Measurements from ENCODE around the gene STARD10. TPM values are rescaled to one million over a fixed set of nuclear protein-coding genes. Genes with fewer than 3 reads are reported as not detected.

The STARD10 gene
- total RNA-seq, 1 donor from 2014 or later: 114 TPM

DNA sequence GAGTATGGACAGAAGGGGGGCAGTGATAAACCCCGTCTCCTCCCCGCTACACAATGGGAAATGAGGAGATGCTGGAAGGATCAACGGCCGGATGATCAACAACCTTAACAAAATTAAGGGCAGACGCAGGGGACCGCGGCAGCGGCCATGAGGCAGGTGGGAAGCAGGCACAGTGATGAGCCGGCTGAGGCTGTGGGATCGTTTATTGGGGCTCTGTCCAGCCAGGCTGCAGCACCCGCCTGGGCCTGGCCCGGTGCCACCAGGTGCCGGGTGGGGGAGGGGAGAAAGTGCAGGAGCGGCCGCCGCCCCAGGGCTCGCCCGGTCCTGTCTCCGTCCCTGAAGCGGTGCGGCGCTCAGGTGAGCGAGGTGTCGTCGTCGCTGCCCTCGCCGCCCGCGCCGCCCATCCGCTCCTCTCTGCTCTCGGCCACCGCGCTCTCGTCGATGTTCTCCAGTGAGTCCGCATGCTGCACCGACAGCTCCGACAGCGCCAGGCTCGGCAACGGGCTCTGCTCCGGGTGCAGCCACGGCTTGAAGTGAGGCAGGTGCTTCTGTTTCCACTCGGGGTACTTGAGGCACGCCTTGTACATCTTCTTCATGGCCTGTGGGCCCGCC lies 39.2 kb downstream of the STARD10 start:
- no peak for ATAC-seq
- no peak for DNase-seq (ENCODE audit: missing footprints)
- intact Hi-C loops (cut with DNase I): no loop called here

DNA sequence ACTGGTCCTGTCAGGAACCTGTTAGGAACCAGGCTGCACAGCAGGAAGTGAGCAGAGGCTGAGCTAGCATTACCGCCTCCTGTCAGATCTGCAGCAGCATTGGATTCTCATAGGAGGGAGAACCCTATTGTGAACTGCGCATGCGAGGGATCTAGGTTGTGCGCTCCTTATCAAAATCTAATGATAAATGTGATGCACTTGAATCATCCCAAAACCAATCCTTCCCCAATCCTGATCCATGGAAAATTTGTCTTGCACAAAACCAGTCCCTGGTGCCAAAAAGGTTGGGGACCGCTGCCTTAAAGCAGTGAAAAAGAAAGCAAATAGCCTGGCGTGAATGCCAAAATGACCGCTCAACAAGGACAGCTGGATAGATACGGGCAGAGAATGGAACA lies 39.7 kb downstream of the STARD10 start:
- intact Hi-C loops (cut with DNase I): no loop called here
- DNase-seq (ENCODE audit: missing footprints) (no peak), ATAC-seq (no peak)

DNA sequence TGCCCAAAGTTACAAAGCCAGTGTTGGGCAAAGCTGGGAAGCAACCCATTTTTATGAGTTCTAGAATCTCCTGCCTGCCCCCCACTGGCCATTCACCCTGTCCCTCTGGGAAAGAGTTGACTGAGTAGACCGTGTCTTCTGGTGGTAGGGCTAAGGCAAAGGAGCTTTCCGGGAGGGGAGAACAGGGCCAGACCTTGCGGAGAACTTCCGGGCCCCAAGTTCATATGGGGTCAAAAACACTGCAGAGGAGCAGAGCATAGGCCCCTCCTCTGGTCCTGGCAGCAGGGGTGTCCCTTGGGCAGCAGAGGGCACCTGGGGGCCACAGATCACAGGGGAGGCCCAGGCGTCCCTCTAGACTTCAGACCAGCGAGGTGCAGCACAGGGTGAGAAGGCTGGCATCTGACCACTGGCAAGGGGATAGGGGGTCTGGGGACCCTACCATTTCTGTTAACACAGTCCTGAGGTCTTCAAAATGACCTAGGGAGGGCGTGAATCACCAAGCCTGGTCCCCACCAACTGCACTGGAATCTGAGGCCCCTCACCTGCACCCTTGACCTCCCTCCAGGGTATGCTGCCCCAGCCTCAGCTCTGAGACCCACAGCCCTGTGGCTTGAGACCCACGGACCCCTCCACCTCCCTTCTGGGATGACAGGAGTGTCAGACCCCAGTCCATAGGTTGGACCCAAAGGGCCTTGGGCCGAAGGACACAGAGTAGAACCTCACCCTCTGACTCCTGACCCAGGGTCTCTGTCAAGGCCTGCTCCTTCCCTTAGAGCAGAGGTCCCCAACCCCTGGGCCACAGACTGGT lies 40.3 kb downstream of the STARD10 start:
- DNase-seq (ENCODE audit: missing footprints) (peak; percentile 55), ATAC-seq (peak; percentile 29)
- intact Hi-C loops (cut with DNase I): no loop called here

DNA sequence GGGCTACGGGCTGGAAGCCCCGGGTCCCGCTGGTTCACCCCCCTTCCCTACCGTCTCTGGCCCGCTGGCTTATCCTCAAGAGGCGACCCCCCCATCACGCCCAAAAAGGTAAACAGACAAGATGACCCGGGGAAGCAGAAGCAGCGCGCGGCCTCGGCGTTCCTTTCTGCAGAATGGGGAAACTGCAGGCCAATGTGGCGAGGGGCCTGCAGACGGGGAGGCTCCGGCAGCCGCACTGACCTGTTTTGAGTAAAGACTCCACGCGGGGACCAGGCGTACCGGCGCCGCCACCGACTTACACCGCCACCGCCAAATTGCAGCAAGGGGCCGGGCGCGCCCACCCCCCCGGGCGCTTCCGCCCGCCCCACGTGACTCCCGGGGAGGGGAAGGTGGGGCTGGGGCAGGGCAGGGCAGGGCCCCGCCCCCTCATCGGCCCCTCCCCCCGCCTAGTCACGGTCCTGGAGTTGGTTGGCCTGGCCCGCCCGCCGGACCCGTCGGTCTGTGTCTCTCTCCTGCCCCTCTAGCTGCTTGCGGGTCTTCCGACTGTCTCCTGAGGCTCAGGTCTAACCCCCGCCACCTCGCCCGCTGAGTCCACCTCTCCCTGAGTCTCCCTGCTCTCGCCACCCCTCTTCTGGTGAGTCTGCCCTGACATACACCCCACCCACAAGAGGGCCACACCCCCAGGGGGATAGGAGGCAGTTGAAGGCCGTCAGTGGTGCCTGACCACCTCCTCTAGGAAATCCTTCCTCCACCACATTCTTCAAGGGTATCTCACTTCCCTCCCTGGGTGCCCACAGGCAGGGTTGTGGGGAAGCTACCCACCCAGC lies 41.5 kb downstream of the STARD10 start, which contains the start of gene ARAP1:
ARAP1 (minus strand) TSS at position 321 of the 827 bp plus-strand sequence. CDS start 25,280 bp downstream, outside the sequence.
- intact Hi-C loops (cut with DNase I): no loop called here
- DNase-seq (ENCODE audit: missing footprints) (peak; percentile 91), ATAC-seq (peak; percentile 92)

DNA sequence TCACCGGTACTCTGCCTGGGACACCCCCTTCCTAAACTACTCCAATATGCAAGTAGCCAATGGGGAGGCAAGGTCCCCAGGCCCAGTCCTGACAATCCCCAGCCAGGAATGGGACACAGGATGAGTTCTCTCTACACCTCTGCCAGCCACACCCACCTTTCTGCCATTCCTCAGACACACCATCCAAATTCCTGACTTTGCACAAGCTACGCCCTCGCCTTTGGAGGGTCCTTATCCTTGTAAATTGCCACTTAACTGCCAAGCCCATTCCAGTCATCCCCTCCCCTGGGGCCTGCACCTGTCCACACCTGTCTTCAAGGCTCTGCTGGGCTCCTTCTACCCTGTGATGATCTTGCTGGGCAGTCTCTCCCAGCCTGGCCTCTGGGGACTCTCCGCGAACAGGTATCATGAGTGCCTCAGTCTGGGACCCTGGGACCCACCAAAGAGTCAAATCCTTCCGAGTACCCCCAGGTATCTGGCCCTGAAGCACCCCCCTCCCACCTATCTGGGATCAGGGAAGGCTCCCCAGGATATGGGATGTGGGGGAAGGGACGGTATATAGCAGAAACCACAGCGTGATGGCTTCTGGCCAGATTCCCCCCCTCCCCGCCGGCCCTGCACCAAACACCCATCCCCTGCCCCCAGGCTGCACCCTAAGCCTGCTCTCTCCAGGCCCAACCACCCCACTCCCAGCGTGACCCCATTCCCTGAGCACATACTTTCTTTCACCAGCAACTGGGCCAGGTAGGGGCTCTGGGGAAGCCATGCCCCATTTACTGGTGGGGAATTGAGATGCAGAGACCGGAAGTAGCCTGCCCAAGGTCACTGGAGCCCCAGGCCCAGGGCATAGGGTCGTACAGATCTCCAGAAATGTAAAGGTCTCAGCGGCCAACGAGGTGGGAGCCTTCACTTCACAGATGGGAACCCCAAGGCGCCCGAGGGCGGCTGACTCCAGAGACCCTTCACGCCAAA lies 42.4 kb downstream of the STARD10 start:
- DNase-seq (ENCODE audit: missing footprints) (peak; percentile 58), ATAC-seq (no peak)
- intact Hi-C loops (cut with DNase I): no loop called here

DNA sequence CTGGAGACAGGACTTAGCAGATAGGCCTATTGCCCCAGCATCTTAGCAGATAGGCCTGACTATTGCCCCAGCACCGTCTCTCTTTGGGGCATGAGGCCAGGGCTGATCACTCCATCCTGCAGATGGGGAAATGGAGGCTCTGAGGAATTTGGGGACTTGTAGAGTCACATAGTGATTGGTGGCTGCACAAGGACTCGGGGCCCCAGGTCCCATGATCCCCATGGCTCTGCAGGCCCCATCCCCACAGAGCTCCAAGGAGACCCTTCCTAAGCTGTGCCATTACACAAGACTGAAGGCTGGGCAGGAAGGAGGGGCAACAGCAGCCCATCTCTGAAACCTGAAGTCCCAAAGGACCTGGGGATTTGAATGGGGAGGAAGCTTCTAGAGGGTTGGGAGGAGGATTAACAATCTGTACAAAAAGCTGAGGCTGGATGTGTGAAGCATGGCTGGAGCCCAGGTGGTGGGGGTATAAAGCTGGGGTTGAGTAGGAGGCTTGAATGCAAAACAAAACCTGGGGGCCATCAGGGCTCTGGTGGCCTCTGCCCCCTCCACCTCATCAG lies 43.2 kb downstream of the STARD10 start:
- DNase-seq (ENCODE audit: missing footprints) (peak; percentile 22), ATAC-seq (no peak)
- intact Hi-C loops (cut with DNase I): no loop called here

DNA sequence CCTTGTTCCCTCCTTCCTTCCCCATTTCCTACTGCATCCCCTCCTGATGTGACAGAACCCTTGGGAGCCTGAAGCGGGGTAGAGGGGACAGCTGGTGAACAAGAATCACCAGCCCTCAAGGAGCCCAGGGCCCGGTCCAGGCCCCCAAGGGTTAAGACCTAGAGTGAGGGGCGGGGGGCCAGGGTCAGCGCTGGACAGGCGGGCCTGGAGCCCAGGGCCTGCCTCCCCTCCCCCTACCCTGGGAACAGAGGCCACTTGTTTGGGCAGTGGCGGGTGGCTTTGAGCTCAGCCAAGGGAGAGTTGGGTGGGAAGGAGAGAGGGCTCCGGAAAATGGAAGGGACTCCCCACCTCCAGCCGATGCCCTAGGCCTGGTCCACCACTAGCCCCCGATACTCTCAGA lies 43.8 kb downstream of the STARD10 start:
- intact Hi-C loops (cut with DNase I): no loop called here
- DNase-seq (ENCODE audit: missing footprints) (peak; percentile 50), ATAC-seq (no peak)

DNA sequence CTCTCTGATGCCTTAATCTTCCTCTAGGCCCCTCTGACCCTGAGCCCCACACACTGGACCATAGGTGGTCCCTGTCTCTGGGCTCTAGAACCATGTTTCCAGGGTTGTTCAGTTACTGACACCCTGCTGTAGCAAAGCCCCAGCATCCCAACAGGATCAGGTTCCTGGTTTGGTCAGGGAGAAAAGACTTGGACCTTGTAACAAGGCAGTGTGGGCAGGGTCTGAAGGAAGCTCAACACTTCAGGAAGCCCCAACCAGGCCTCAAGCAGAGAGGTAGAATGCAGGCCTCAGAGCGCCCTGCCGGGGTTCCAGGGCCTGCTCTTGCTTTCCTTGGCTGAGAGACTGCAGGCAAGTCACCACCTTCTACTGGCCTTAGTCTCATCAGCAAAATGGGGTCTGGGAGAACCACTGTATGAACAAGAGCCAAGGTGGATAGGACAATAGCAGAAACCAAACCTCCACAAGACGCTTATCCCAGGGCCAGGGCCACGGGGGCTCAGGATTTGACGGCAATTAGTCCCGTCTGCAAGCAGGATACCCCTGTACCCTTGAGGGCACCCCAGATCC lies 46.5 kb downstream of the STARD10 start:
- peak; percentile 40 for DNase-seq (ENCODE audit: missing footprints)
- ATAC-seq: no peak
- intact Hi-C loops (cut with DNase I): no loop called here

DNA sequence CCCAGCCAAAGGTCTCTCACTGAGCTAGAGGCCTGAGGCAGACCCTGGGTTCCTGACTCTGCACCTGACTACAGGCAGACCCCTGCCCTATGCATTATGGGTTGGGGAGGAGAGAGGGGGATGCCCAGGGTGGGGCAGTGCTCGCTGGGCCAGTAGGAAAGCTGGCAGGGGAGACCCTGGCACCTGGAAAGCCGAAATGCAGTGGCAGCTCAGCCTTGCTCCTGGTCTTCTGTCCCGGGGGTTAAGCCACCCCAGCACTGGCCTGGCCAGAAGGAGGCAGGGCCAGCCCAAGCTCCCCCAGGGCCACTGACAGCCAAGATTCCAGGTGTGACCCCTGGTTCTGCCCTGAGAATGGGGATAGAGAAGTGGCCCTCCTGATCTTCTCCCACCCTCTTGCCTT lies 47.0 kb downstream of the STARD10 start:
- ATAC-seq (no peak), DNase-seq (ENCODE audit: missing footprints) (no peak)
- intact Hi-C loops (cut with DNase I): no loop called here

DNA sequence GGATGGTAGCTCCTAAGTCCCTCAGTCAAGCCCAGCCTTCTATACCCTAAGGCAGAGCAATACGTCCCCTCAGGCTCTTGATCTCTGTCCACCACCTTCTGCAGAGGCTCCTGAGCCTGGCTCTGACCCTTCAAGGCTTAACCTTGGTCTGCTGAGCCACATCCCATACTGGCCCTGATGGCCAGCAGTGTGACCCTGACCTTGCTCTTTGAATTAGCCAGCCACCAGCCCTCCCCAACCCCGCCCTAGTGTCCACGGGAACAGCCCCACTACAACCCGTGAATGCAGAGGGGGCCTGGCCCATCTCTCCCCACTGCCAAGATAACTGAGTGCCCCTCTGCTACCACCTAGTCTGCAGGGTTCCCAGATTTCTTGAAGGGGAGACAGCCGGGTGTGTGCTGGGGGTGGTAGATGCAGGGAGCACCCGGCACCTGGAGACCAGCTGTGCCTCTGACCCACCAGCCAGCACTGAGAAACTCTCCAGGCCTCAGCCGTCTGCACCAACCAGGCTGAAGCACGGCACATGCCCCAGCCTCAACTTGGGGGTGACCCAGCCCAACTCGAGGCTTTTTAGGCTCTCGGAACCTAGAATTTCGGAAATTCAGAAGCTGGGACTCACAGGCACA lies 47.8 kb downstream of the STARD10 start:
- no peak for ATAC-seq
- DNase-seq (ENCODE audit: missing footprints): no peak
- intact Hi-C loops (cut with DNase I): no loop called here

DNA sequence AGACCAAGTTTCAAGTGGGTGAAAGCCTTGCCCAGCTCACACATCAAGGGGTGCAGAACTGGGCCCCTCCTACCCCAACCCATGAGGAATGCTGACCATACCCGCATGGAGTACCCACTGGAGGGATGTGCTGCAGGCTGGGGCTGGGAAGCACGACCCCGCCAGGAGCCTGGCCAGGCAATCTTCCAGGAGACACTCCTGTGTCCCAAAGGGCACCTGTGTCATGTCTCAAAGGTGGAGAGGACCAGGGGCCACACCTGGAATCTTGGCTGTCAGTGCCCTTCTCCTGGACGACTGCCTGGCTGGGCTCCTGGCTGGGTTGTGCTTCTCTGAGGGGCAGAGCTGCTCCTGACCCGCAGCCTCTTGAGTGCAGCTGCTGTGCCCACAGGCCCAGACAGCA lies 48.3 kb downstream of the STARD10 start:
- intact Hi-C loops (cut with DNase I): no loop called here
- ATAC-seq: no peak
- DNase-seq (ENCODE audit: missing footprints): no peak

DNA sequence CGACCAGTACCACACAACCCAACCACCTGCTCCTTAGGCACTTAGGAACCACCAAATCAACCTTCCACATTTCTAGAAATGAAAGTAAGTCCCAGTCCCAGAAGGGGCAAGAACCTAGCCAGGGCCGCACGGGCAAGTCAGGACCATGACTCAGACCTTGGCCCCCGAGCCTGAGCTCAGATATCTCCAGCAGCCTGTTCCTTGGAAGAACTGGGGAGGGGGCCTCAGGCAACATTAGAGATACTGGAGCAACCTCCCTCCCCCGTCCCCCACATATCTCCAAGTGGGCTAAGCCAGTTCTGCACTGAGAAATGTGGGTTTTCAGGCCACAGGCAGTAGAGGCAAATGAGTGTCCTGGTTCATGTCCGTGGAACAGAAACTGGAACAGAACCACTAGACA lies 49.4 kb downstream of the STARD10 start:
- intact Hi-C loops (cut with DNase I): no loop called here
- DNase-seq (ENCODE audit: missing footprints) (peak; percentile 14), ATAC-seq (no peak)

DNA sequence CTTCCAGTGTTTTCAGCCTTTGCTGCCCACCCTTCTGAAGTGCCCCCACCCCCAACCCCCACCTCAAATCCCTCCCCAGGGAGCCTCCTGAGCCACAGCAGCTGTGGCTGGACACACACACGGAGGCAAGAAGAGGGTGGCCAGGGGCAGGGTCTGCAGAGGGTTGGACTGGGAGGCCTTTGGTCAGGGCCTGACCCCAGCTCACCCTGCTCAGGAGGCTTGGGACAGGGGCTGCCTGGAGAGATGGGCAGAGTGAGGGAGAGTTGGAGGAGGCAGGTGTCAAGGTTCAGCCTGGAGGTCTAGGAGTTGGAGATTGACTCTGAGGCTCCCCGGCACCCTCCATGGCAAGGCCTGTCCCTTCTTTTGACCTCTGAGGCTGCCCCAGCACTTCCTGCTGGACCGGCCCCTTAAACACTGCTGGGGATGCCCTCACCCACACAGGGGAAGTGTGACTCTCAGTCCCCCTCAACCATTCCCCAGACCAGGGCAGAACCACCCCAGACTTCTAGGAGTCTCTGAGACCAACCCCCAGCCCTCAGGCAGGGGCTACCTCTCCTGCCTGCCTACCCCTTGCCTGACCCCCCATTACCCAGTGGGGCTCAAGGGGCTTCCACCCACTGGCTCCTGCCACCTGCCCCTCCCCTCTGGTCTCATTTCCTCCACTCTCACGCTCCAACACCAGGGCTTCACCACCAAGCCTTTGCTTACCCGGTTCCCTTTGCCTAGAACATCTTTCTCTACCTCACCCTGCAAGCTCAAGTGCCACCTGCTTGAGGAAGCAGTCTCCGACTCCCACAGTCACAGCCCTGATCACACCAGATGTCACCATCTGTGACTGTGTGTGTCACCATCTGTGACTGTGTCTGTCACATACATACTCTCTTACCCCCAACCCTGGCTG lies 50.3 kb downstream of the STARD10 start:
- ATAC-seq: no peak
- peak; percentile 52 for DNase-seq (ENCODE audit: missing footprints)
- intact Hi-C loops (cut with DNase I): no loop called here

DNA sequence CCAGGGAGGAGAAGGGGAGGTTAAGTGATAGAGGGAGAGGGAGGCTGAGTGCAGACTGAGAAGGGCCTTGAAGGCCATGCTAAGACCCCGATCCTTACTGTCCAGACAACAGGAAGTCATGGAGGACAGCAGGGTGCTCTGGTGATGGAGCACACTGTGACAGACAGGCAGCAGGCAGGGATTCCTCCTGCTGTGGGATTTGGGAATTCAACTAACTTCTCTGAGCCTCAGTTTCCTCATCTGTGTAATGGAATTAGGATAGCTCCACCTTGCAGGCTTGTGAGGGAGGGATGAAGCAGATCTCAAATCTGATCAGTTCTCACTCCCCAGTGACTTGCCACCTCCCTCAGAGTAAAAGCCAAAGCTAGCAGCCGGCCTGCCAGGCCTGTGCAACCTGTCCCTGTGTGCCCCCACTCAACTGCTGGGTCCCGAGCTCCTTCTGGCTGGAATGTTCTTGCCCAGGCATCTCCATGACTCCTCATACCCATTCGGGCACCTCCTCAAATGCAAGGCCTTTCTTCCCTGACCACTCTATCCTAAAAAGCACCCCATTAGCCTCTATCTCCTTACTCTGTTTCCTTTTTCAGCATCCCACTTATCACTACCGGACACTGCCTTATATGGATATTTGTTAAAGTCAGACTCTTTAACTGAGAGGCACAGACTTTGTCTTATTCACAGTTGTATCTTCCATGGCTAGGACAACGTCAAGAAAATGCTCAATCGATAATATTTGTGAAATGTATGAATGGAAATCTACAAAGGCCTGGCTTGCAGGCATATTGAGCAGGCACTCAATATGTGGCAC lies 51.1 kb downstream of the STARD10 start:
- intact Hi-C loops (cut with DNase I): no loop called here

DNA sequence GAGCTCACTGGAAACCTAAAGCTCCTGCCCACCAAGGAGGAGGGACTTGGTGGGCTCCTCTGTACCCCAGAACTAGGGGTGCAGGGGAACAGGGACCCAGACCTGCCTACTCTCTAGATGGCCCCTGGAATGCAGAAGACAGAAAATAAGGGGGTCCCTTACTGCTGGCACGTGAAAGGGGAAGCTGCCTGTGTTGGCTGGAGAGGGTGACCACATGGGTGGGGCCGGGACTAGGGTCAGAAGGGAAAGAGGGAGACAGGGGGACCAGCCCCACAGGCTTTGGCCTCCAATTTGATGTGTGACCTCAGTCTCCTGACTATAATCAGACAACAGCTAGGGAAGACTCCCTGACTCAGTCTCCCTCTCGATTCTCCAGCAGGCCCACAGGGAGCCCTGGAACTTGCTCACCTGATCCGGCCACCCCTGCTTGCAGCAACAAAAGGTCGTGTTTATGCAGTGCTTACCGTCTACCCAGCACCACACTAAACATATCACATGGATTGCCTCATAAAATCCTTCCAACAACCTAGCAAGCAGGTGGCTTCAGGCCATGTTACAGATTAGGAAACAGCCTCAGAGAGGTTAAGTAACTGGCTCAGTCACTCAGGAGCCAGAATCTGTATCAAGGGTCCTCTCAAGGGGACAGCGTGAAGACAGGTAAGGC lies 51.9 kb downstream of the STARD10 start:
- peak; percentile 64 for DNase-seq (ENCODE audit: missing footprints)
- intact Hi-C loops (cut with DNase I): no loop called here
- no peak for ATAC-seq

More for the DNA sequence above, 51.1 kb downstream of the STARD10 start:
- peak; percentile 4 for DNase-seq (ENCODE audit: missing footprints)
- no peak for ATAC-seq
